Hepatocyte (in vitro differentiated cells): Measurements from ENCODE around the gene GRM8.

ENCODE experiments used
- EZH2 ChIP-seq: fragments of 200-600 bp; sonication (generic); IDR thresholded peaks from 2 replicates; pipeline ENCODE4 v1.6.1; 2016; ENCODE audit warnings: antibody characterized with exemption, mild to moderate bottlenecking, borderline replicate concordance
- TF ChIP-seq, protein P1 (sequence below): fragments of 200-600 bp; sonication (generic); IDR thresholded peaks from 2 replicates; pipeline ENCODE4 v1.5.1; 2016; ENCODE audit warnings: antibody characterized with exemption, mild to moderate bottlenecking; ENCODE audit not compliant: poor library complexity

DNA sequence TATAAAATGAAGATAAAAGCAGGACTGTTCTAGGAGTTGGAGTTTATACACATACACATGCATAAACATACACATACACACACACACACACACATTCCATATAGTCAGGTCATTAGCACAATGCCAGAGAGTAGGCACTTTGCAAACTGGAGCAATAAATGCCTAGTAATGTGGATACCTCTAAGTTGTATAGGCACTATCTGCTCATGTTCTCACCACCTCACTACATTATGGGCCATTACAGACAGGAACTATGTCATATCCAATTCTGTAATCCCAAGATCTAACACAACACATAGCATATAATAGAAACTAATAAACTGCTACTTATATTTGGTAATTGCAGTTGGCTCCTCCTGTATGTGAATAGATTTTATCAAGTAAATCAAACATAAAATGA lies 115.6 kb downstream of the GRM8 start:
- TF ChIP-seq, protein P1, sequence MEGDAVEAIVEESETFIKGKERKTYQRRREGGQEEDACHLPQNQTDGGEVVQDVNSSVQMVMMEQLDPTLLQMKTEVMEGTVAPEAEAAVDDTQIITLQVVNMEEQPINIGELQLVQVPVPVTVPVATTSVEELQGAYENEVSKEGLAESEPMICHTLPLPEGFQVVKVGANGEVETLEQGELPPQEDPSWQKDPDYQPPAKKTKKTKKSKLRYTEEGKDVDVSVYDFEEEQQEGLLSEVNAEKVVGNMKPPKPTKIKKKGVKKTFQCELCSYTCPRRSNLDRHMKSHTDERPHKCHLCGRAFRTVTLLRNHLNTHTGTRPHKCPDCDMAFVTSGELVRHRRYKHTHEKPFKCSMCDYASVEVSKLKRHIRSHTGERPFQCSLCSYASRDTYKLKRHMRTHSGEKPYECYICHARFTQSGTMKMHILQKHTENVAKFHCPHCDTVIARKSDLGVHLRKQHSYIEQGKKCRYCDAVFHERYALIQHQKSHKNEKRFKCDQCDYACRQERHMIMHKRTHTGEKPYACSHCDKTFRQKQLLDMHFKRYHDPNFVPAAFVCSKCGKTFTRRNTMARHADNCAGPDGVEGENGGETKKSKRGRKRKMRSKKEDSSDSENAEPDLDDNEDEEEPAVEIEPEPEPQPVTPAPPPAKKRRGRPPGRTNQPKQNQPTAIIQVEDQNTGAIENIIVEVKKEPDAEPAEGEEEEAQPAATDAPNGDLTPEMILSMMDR, result no peak
- no peak for TF ChIP-seq EZH2
